ENCODE data around the gene LHX1. TPM values are rescaled to one million over a fixed set of nuclear protein-coding genes. Genes with fewer than 3 reads are reported as not detected.

The LHX1 gene
- total and polyA plus RNA-seq, 10 of the 15 experiments (the other 5 are each of a cell fraction or from before 2014, with no cell fraction given) = not detected

DNA sequence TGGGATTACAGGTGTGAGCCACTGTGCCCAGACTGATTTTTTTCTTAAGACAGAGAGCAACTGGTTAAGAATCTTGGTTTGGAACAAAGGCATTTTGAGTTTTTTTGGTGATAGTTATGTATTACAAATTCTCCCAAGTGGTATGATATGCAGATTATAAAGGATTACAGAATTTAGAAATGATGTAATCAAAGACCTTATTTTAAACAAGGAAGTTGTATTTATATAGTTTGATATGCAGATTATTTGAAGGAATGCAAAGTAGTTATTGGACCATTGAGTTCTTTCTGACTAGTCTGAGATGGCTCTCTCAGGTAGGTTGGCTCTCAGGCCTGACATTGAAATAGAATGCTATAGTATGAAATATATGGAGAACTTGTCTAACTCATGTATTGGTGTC lies 46.3 kb downstream of the LHX1 start:
- CTCF ChIA-PET = no interaction called here
- TF ChIP-seq, protein P1, sequence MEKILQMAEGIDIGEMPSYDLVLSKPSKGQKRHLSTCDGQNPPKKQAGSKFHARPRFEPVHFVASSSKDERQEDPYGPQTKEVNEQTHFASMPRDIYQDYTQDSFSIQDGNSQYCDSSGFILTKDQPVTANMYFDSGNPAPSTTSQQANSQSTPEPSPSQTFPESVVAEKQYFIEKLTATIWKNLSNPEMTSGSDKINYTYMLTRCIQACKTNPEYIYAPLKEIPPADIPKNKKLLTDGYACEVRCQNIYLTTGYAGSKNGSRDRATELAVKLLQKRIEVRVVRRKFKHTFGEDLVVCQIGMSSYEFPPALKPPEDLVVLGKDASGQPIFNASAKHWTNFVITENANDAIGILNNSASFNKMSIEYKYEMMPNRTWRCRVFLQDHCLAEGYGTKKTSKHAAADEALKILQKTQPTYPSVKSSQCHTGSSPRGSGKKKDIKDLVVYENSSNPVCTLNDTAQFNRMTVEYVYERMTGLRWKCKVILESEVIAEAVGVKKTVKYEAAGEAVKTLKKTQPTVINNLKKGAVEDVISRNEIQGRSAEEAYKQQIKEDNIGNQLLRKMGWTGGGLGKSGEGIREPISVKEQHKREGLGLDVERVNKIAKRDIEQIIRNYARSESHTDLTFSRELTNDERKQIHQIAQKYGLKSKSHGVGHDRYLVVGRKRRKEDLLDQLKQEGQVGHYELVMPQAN (conservative IDR thresholded peaks at IDR 0.05) = no peak
- TF ChIP-seq, protein P2, sequence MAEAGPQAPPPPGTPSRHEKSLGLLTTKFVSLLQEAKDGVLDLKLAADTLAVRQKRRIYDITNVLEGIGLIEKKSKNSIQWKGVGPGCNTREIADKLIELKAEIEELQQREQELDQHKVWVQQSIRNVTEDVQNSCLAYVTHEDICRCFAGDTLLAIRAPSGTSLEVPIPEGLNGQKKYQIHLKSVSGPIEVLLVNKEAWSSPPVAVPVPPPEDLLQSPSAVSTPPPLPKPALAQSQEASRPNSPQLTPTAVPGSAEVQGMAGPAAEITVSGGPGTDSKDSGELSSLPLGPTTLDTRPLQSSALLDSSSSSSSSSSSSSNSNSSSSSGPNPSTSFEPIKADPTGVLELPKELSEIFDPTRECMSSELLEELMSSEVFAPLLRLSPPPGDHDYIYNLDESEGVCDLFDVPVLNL (IDR thresholded peaks at IDR 0.05; ENCODE audit: low read depth, low read length) = no peak
- Histone ChIP-seq H3K9ac (ENCODE audit: control insufficient read depth, insufficient read depth, low read length) (no peak overlapping the region), H3K9me3 (replicated peaks; ENCODE audit: control insufficient read depth, insufficient read depth, low read length) (no peaks in the 10 kb centered on the region), H2AFZ (ENCODE audit: control insufficient read depth, low read depth, low read length) (no peak overlapping the region), H3K4me1 (ENCODE audit: control insufficient read depth, insufficient read depth, low read length) (no peaks in the 10 kb centered on the region), H3K79me2 (ENCODE audit: control insufficient read depth, insufficient read depth, low read length) (peaks cover 8% of the 10 kb centered on the region), H3K27ac (ENCODE audit: control insufficient read depth, insufficient read depth) (no peak overlapping the region), H4K20me1 (ENCODE audit: control insufficient read depth, insufficient read depth) (no peaks in the 10 kb centered on the region), H3K4me3 (no peak overlapping the region), H3K4me2 (ENCODE audit: control insufficient read depth, insufficient read depth) (no peak overlapping the region), H3K27me3 (replicated peaks in 1 of 2; ENCODE audit: control insufficient read depth in 2 of 2, insufficient read depth in 2 of 2, low read length in 1 of 2) (no peaks in the 10 kb centered on the region), H3K36me3 (ENCODE audit: control insufficient read depth in 2 of 2, insufficient read depth in 2 of 2, low read length in 1 of 2) (peaks cover 2 to 11% of the 10 kb centered on the region in 2 experiments)
- intact Hi-C loops (cut with micrococcal nuclease; ENCODE audit: unreplicated experiment) = no loop called here
- POLR2A ChIA-PET = no interaction called here
- FAIRE-seq (no peak), DNase-seq (ENCODE audit: low read depth, low spot score) (no peak), ATAC-seq (no peak)
- BruUV-seq (replicated peaks) = no TSS peak
- in situ Hi-C loops (cut with MboI) = no loop called here
- SMC1A ChIA-PET (ENCODE audit: uncharacterized antibody, unreplicated experiment) = no interaction called here
- RAD21 ChIA-PET (ENCODE audit: unreplicated experiment) = no interaction called here

DNA sequence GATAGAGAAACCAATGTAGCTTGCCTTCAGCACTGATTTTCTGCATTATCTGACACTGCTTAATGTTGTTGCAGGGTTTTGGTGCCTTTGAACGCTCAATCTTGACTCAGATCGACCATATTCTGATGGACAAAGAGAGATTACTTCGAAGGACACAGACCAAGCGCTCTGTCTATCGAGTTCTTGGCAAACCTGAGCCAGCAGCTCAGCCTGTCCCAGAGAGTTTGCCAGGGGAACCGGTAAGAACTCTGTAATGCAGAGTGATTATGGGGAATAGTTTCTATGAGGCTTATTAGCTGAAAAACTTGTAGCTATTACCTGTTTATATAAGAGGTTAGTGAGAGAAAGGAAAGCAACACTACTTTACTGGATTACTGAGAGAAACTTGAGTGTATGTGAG lies 51.9 kb downstream of the LHX1 start:
- H3K4me2 ChIP-seq (ENCODE audit: control insufficient read depth, insufficient read depth) = no peak overlapping the region
- RAD21 ChIA-PET (ENCODE audit: unreplicated experiment) = no interaction called here
- H2AFZ ChIP-seq (ENCODE audit: control insufficient read depth, low read depth, low read length) = no peak overlapping the region
- POLR2A ChIA-PET = interaction anchor here (0.6 kb wide), 1 partner anchor 938 kb away, joined by 3 read pairs; no protein-coding TSS in a partner anchor
- no peaks in the 10 kb centered on the region for H4K20me1 ChIP-seq (ENCODE audit: control insufficient read depth, insufficient read depth)
- no peaks in the 10 kb centered on the region for H3K4me1 ChIP-seq (ENCODE audit: control insufficient read depth, insufficient read depth, low read length)
- SMC1A ChIA-PET (ENCODE audit: uncharacterized antibody, unreplicated experiment) = no interaction called here
- peaks cover 2 to 25% of the 10 kb centered on the region in 2 experiments for H3K36me3 ChIP-seq (ENCODE audit: control insufficient read depth in 2 of 2, insufficient read depth in 2 of 2, low read length in 1 of 2)
- no peak overlapping the region for H3K9ac ChIP-seq (ENCODE audit: control insufficient read depth, insufficient read depth, low read length)
- H3K27me3 ChIP-seq (replicated peaks in 1 of 2; ENCODE audit: control insufficient read depth in 2 of 2, insufficient read depth in 2 of 2, low read length in 1 of 2) = no peaks in the 10 kb centered on the region
- no peak for DNase-seq (ENCODE audit: low read depth, low spot score)
- ATAC-seq = no peak
- FAIRE-seq = no peak
- intact Hi-C loops (cut with micrococcal nuclease; ENCODE audit: unreplicated experiment) = no loop called here
- in situ Hi-C loops (cut with MboI) = no loop called here
- BruUV-seq (replicated peaks) = no TSS peak
- no peak overlapping the region for H3K27ac ChIP-seq (ENCODE audit: control insufficient read depth, insufficient read depth)
- CTCF ChIA-PET = interaction anchor here (0.6 kb wide), 1 partner anchor 18 kb away, joined by 3 read pairs; no protein-coding TSS in a partner anchor
- H3K9me3 ChIP-seq (replicated peaks; ENCODE audit: control insufficient read depth, insufficient read depth, low read length) = no peaks in the 10 kb centered on the region
- WGBS (ENCODE audit: insufficient coverage, insufficient replicate concordance, low lambda C conversion rate, missing lambda C conversion rate) = 89% methylated on average over 6 of the region's 6 CpGs
- H3K4me3 ChIP-seq = no peak overlapping the region
- no peaks in the 10 kb centered on the region for H3K79me2 ChIP-seq (ENCODE audit: control insufficient read depth, insufficient read depth, low read length)
- TF ChIP-seq PAX8 (IDR thresholded peaks at IDR 0.05) = no peak
- TF ChIP-seq, protein P3, sequence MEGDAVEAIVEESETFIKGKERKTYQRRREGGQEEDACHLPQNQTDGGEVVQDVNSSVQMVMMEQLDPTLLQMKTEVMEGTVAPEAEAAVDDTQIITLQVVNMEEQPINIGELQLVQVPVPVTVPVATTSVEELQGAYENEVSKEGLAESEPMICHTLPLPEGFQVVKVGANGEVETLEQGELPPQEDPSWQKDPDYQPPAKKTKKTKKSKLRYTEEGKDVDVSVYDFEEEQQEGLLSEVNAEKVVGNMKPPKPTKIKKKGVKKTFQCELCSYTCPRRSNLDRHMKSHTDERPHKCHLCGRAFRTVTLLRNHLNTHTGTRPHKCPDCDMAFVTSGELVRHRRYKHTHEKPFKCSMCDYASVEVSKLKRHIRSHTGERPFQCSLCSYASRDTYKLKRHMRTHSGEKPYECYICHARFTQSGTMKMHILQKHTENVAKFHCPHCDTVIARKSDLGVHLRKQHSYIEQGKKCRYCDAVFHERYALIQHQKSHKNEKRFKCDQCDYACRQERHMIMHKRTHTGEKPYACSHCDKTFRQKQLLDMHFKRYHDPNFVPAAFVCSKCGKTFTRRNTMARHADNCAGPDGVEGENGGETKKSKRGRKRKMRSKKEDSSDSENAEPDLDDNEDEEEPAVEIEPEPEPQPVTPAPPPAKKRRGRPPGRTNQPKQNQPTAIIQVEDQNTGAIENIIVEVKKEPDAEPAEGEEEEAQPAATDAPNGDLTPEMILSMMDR (IDR thresholded peaks at IDR 0.05 in 2 of 3, conservative IDR thresholded peaks at IDR 0.05 in 1 of 3; ENCODE audit: control insufficient read depth in 2 of 3, extremely low read depth in 1 of 3, insufficient read depth in 1 of 3, low read depth in 3 of 3, low read length in 3 of 3) = no peak
- no peak for TF ChIP-seq RUNX3 (IDR thresholded peaks at IDR 0.05; ENCODE audit: low read length)
- no peak for TF ChIP-seq ZNF217 (IDR thresholded peaks at IDR 0.05)
- TF ChIP-seq, protein P4, sequence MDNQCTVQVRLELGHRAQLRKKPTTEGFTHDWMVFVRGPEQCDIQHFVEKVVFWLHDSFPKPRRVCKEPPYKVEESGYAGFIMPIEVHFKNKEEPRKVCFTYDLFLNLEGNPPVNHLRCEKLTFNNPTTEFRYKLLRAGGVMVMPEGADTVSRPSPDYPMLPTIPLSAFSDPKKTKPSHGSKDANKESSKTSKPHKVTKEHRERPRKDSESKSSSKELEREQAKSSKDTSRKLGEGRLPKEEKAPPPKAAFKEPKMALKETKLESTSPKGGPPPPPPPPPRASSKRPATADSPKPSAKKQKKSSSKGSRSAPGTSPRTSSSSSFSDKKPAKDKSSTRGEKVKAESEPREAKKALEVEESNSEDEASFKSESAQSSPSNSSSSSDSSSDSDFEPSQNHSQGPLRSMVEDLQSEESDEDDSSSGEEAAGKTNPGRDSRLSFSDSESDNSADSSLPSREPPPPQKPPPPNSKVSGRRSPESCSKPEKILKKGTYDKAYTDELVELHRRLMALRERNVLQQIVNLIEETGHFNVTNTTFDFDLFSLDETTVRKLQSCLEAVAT (IDR thresholded peaks at IDR 0.05) = no peak
- TF ChIP-seq PML (IDR thresholded peaks at IDR 0.05; ENCODE audit: low read length) = no peak
- TF ChIP-seq ZBED1 (IDR thresholded peaks at IDR 0.05; ENCODE audit: borderline replicate concordance) = no peak
- TF ChIP-seq POLR2AphosphoS2 (IDR thresholded peaks at IDR 0.05; ENCODE audit: low read depth, low read length) = no peak
- TF ChIP-seq SIX5 (IDR thresholded peaks at IDR 0.05; ENCODE audit: low read depth, low read length, severe bottlenecking) = no peak

Measured in GM12878 (cell line).